Activated CD8-positive, alpha-beta memory T cell treated with anti-CD3 and anti-CD28 coated beads for 48 hours (primary cell): ENCODE results near the gene ANGPTL7.
"Not testable (repeated sequence)": the region's sequence is repeated elsewhere in the genome, so short reads cannot be mapped to it uniquely, and the experiment has no call there.

Source experiments
- DNase-seq, 3 experiments: peaks; one replicate each; pipeline ENCODE4 v3.0.0-alpha.2; 2020; ENCODE audit warnings: low read depth in 2 of 3, low spot score in 2 of 3

ANGPTL7 gene

GRCh38 chr1:11168731-11169130 lies 20.4 kb upstream of the ANGPTL7 start:
- DNase-seq, result no peak

DNA sequence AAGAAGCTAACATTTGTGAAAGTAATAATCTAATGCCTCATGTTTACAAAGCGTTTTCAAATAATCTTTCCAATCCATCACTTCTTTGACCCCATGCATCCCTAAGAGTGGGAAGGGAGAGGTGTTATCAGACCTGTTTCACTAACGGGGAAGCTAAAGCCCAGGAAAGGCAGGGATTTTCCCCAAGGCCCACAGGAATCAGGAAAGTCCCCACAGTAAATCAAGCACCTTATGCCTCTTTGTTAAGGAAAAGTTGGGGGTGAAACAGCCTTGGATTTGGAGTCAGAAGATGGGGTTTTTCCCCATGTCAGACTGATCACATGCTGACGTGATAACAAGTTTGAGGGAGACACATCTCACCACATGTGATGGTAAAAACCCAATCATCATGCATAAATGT lies 20.0 kb upstream of the ANGPTL7 start:
- DNase-seq, result no peak

DNA sequence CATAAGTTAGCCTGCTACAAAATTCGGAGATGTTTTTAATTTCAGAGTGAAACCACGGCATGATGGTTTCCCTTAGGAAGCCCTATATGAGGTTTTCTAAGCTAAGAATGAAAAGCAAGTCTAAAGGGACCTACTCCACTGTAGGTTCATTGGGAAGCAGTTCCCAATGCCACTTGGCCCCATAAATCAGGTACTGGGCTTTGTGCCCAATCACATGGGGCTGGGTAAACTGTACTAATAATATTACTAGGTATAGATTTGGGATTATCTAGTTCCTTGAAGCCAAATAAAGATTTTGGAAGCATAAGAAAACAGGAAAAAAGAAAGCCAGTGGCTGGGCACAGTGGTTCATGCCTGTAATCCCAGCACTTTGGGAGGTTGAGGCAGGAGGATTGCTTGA lies 19.1 kb upstream of the ANGPTL7 start:
- no peak for DNase-seq

- no peak for DNase-seq
Observed at GRCh38 chr1:11174261-11174942, 14.8 kb upstream of the ANGPTL7 start.

DNA sequence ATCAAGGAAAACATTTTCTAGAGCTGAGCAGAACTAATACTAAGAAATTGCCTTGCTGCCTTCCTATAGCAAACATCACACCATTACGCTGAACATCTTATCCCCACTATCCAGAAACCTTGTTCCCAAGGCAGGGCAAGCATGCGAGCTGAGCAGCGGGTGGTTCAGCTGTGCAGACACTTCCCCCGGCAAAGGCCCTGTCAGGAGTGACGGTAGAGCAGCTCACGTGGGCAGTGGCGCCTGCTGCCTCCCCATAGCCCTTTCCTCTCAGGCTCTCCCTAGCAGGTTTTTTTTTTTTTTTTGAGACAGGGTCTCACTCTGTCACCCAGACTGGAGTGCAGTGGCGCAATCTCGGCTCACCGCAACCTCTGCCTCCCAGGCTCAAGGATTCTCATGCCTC lies 13.7 kb upstream of the ANGPTL7 start:
- no peak for DNase-seq

- DNase-seq, result no peak
Observed at GRCh38 chr1:11176081-11176706, 13.0 kb upstream of the ANGPTL7 start.

DNA sequence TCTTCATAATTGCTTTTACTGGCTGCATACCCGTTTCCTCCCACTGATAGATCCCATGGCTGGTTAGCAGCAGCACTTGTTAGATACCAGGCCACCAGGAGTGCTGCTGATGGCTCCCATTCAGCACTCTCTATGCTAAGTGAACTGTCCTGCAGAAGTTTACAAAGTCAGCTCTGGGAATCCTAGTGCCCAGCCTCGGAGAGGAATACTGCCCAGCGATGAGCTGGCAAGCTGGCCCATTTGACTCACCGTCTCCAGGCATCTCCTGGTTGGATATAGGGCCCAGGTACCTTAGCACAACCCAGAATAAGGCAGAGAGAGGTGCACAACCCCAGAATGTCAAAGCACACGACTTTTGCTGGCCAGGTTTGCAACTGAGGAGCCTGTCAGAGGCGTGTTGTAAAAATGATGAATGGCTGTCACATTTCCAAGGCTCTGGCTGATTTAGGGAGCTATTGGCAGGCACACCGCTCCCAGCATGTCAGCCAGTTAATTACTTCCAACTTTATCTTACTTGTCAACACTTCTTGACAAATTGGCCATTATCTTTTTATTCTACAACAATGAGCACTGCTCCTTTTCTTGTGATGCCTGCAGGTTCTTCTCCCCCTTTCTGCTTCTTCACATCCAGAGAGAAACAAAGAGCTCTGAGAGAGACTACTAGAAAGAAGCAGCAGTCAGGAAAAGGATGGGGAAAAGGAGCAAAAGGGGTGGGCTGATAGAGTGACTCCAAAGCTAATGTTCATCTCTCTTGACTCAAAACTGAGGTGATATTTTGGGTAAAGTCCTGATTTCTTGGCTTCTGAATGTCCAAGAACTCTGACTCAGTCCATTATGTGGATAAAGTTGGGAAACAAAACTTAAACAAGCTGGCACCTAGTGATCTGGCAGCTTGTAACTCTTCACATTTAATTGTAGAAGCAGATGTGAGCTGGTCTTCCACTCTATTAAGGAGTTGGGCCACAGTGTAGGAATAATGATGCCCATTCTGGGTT lies 10.8 kb upstream of the ANGPTL7 start:
- DNase-seq, result no peak

DNA sequence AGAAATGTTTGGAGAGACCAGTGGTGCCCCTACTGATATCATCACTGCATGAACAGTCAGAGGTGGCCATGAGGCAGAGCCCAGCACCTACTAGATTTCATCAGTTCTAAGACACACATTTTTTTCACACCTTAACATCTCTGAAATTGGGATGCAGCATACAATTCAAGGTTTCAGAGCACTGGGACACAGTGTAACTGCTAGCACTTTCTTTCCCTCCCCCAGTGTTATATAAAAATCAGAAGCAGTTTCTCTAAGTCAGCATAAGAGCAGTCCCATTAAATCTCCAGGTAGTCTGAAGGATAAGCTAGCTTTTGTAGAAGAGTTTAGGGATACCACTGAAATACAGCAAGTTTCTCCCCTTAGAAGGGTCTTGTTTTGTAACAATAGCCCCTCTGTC lies 10.0 kb upstream of the ANGPTL7 start:
- DNase-seq, result no peak

- not testable (repeated sequence) for DNase-seq
Observed at GRCh38 chr1:11179749-11180148, 9.4 kb upstream of the ANGPTL7 start.

DNA sequence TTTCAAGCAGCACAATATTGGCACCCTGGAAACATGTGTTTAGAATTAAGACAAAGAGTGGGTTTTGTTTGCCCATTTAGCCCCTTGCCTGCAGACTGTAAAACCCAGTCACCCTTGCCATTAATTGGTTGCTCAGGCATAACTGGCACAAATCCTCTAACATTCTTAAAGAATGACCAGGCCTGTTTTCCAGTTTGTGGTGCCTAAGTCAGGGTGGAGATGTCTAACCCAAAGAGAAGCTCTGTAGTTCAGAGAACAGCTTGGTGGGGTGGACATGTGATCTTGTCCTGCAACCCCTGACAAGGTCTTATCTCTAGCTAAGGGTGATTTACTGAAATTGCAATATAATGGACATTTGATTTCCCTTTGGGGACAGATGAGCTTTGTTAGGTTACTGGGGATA lies 8.8 kb upstream of the ANGPTL7 start:
- no peak for DNase-seq

DNA sequence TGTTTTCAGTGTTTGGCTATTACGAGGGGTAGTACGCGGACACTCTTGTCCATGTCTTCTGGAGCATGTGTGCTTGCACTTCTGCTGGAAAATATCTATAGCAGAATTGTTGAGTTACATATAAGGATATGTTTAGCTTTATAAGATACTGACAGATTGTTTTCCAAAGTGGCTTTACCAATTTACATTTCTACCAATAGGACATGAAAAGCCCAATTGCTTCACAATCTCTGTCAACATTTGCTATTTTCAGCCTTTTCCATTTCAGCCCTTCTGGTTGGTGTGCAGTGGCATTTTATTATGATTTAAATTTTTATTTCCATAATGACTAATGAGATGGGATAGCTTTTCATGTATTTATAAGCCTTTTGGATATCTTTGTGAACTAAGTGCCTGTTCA lies 6.3 kb upstream of the ANGPTL7 start:
- DNase-seq, result no peak

- DNase-seq, result no peak
Observed at GRCh38 chr1:11184973-11185372, 4.2 kb upstream of the ANGPTL7 start.

- DNase-seq, result no peak
Observed at GRCh38 chr1:11187000-11187399, 2.2 kb upstream of the ANGPTL7 start.

DNA sequence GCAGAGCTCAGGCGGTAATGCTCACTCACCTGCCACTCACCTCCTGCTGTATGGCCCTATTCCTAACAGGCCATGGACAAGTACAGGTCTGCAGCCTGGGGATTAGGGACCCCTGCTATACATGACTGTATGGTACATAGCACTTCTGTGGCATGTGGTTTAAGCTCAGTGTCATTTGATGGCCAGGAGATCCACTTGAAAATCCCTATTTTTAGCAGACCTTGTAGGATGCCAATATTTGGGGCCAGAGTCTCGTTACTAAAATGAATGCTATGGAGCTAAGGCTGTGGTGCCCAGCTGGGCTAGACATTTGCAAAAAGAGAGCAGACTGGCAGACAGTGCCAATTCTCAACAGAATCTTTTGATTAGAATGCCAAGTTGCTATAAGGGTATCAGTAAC lies 1.7 kb upstream of the ANGPTL7 start:
- no peak for DNase-seq

- no peak for DNase-seq
Observed at GRCh38 chr1:11187931-11188330, 1.2 kb upstream of the ANGPTL7 start.

- no peak for DNase-seq
Observed at GRCh38 chr1:11188381-11188780, 774 bp upstream of the ANGPTL7 start.

- DNase-seq, result no peak
Observed at GRCh38 chr1:11193376-11193775, 4.2 kb downstream of the ANGPTL7 start.

DNA sequence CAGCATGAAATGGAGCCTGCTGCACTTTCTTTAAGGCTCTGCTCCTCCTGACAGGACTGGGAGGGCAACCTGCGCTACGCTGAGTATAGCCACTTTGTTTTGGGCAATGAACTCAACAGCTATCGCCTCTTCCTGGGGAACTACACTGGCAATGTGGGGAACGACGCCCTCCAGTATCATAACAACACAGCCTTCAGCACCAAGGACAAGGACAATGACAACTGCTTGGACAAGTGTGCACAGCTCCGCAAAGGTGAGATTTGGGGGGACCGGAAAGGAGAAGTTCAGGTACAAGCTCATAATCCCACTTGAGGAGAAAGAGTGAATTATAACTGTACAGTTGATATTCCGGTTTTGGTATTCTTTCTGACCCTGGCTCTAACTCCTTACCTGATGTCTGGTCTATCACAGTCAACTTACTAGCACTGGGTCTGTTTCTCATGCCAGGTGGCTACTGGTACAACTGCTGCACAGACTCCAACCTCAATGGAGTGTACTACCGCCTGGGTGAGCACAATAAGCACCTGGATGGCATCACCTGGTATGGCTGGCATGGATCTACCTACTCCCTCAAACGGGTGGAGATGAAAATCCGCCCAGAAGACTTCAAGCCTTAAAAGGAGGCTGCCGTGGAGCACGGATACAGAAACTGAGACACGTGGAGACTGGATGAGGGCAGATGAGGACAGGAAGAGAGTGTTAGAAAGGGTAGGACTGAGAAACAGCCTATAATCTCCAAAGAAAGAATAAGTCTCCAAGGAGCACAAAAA lies 5.4 kb downstream of the ANGPTL7 start:
- no peak for DNase-seq

DNA sequence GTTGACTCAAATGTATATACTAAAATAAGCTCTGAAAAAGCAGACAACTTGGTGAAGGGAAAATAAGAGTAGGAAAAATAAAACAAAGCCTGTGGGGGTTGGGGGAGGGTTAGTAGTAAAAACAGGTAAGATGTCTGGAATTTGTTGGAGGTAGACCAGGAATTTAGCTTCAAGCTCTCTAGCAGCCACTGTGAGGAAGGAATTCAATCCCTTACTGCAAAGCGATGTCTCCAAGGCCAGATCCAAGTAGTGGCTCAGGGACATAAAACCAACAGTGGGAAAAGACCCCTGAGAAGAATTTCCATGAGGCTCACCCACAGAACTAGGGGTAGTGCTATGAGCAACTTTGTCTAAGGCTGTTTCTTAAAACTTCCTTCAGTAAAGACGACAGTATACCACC lies 7.8 kb downstream of the ANGPTL7 start:
- DNase-seq, result no peak

DNA sequence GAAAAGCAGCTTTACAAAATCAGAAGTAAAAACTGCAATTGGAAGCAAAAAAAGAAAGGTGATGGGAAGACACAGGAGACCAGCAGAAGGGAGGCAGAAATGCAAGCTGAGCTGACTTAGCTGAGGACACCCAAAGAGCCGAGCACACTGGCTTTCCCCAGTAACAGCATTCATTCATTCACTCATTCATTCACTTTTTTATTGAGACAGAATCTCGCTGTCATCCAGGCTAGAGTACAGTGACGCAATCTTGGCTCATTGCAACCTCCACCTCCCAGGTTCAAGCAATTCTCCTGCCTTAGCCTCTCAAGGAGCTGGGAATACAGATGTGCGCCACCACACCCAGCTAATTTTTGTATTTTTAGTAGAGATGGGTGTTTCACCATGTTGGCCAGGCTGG lies 8.2 kb downstream of the ANGPTL7 start:
- DNase-seq, result no peak

- DNase-seq, result no peak
Observed at GRCh38 chr1:11198257-11198656, 9.1 kb downstream of the ANGPTL7 start.
